HepG2 (cell line): ENCODE measurements around the gene MLXIPL. TPM values are rescaled to one million over a fixed set of nuclear protein-coding genes. Genes with fewer than 3 reads are reported as not detected.

Source experiments
- ATAC-seq: fragments of 200-7000 bp; cut with Tn5 transposase; 3 replicates; pipeline ENCODE4 v1.9.1; 2020; ENCODE audit warnings: mild to moderate bottlenecking, moderate library complexity
- BruUV-seq: library from RNA; stranded (reverse); fragments of 400-500 nt; replicated peaks from 2 replicates; lab custom pipeline; 2021; lab: Mats Ljungman, UMichigan
- CTCF ChIA-PET: fragments of 300-600 bp; formaldehyde crosslinking; extraction: SDS; loops from one replicate; lab custom pipeline; 2021; ENCODE audit warnings: low total read pairs, inconsistent platforms, low intra/inter-chr PET ratio; lab: Yijun Ruan, JAX
- POLR2A ChIA-PET: fragments of 350-600 bp; sonication (Branson Sonifier 250); formaldehyde crosslinking; loops from one replicate; lab custom pipeline; 2020; ENCODE audit warnings: antibody characterized with exemption, inconsistent platforms; lab: Yijun Ruan, JAX
- DNase-seq: peaks from one replicate; pipeline ENCODE4 v3.0.0-alpha.2; 2015; ENCODE audit warnings: low spot score
- FAIRE-seq: peaks from 3 replicates; lab custom pipeline; 2011; peaks lifted over from hg19 to GRCh38; lab: Jason Lieb, UNC
- H2AFZ ChIP-seq: one replicate; pipeline ENCODE4 v1.6.1; 2011; ENCODE audit warnings: low read length, inconsistent platforms
- H3K27ac ChIP-seq: fragments of 300-600 bp; 3 replicates; pipeline ENCODE4 v1.8.0; 2011; ENCODE audit warnings: mixed run types, mild to moderate bottlenecking, mixed read lengths, low read length, inconsistent platforms; ENCODE audit not compliant: insufficient read depth; ENCODE audit errors: extremely low read length
- H3K27me3 ChIP-seq, 2 experiments: fragments of 200-600 bp in 1 of 2; 2 replicates in 1 of 2; 3 replicates in 1 of 2; pipeline versions ENCODE4 v1.6.0 to v1.8.0; 2011; ENCODE audit warnings: low read length in 2 of 2, mild to moderate bottlenecking in 2 of 2, moderate library complexity in 2 of 2, inconsistent platforms in 1 of 2; ENCODE audit not compliant: insufficient read depth in 2 of 2, control insufficient read depth in 1 of 2
- H3K36me3 ChIP-seq, 2 experiments: fragments of 200-600 bp in 1 of 2; replicated peaks in 1 of 2; 2 replicates in 1 of 2; 3 replicates in 1 of 2; pipeline versions ENCODE4 v1.5.1 to v1.8.0; 2011; ENCODE audit warnings: low read length in 2 of 2, inconsistent platforms in 1 of 2; ENCODE audit not compliant: insufficient read depth in 2 of 2, control insufficient read depth in 1 of 2
- H3K4me1 ChIP-seq: 2 replicates; pipeline ENCODE4 v1.5.1; 2012; ENCODE audit warnings: low read length, inconsistent platforms; ENCODE audit not compliant: insufficient read depth
- H3K4me2 ChIP-seq: 2 replicates; pipeline ENCODE4 v1.6.0; 2011; ENCODE audit warnings: low read depth, low read length, inconsistent platforms
- H3K4me3 ChIP-seq, 3 experiments: fragments of 200-600 bp in 1 of 3; sonication (generic), shearing (Covaris generic) in 1 of 3; replicated peaks in 1 of 3; 2 replicates each; pipeline ENCODE4 v1.5.1; 2011 to 2016; ENCODE audit warnings: low read length in 3 of 3, inconsistent platforms in 2 of 3, low read depth in 2 of 3, mild to moderate bottlenecking in 2 of 3, control low read depth in 1 of 3, mixed read lengths in 1 of 3; ENCODE audit not compliant: insufficient read depth in 1 of 3
- H3K79me2 ChIP-seq: one replicate; pipeline ENCODE4 v1.6.1; 2011; ENCODE audit warnings: low read length, inconsistent platforms; ENCODE audit not compliant: insufficient read depth
- H3K9ac ChIP-seq: 2 replicates; pipeline ENCODE4 v1.6.0; 2011; ENCODE audit warnings: mild to moderate bottlenecking, low read depth, low read length, inconsistent platforms; ENCODE audit not compliant: insufficient read depth
- H3K9me3 ChIP-seq: 2 replicates; pipeline ENCODE4 v1.5.1; 2012; ENCODE audit warnings: mild to moderate bottlenecking, low read length
- H4K20me1 ChIP-seq: 2 replicates; pipeline ENCODE4 v1.6.0; 2011; ENCODE audit warnings: inconsistent platforms, mild to moderate bottlenecking, low read length, moderate library complexity; ENCODE audit not compliant: insufficient read depth
- AGO2 ChIP-seq: fragments of 200-400 bp; formaldehyde crosslinking; optimal IDR thresholded peaks from 2 replicates; pipeline ENCODE3; 2017; ENCODE audit warnings: mild to moderate bottlenecking, low read depth, low read length, moderate library complexity
- ISL2 ChIP-seq: sonication (generic); formaldehyde crosslinking; IDR thresholded peaks from 2 replicates; pipeline ENCODE4 v1.5.0; 2020; ENCODE audit warnings: missing genetic modification reagents
- MTF1 ChIP-seq: sonication (generic); formaldehyde crosslinking; IDR thresholded peaks from 2 replicates; pipeline ENCODE4 v1.5.0; 2020; ENCODE audit warnings: missing genetic modification reagents
- PAF1 ChIP-seq: IDR thresholded peaks from 2 replicates; pipeline ENCODE4 v1.6.1; 2016; ENCODE audit warnings: missing genetic modification reagents, missing compliant biosample characterization
- PITX1 ChIP-seq: sonication (generic); formaldehyde crosslinking; IDR thresholded peaks from 2 replicates; pipeline ENCODE4 v1.5.1; 2020; ENCODE audit warnings: mild to moderate bottlenecking, missing genetic modification reagents
- POLR2AphosphoS5 ChIP-seq: IDR thresholded peaks from 2 replicates; pipeline ENCODE4 v1.6.1; 2012; ENCODE audit warnings: low read depth, low read length
- RARG ChIP-seq: sonication (generic); formaldehyde crosslinking; IDR thresholded peaks from 2 replicates; pipeline ENCODE4 v1.4.0; 2020; ENCODE audit warnings: low read depth, mild to moderate bottlenecking, missing genetic modification reagents
- RBFOX2 ChIP-seq: fragments of 200-400 bp; formaldehyde crosslinking; IDR thresholded peaks from 2 replicates; pipeline ENCODE4 v1.6.1; 2017; ENCODE audit warnings: low read depth, mild to moderate bottlenecking, low read length
- SALL2 ChIP-seq: sonication (generic); formaldehyde crosslinking; IDR thresholded peaks from 2 replicates; pipeline ENCODE4 v1.8.1; 2023; ENCODE audit warnings: mild to moderate bottlenecking, missing genetic modification reagents, inconsistent platforms
- SRY ChIP-seq: sonication (generic); formaldehyde crosslinking; IDR thresholded peaks from 2 replicates; pipeline ENCODE4 v1.8.0; 2022; ENCODE audit warnings: mild to moderate bottlenecking, missing genetic modification reagents
- ZFP36 ChIP-seq: fragments of 150-350 bp; IDR thresholded peaks from 2 replicates; pipeline ENCODE4 v1.6.1; 2018; ENCODE audit warnings: borderline replicate concordance, low read length, low read depth; ENCODE audit not compliant: partially characterized antibody
- ZGPAT ChIP-seq: IDR thresholded peaks from 2 replicates; pipeline ENCODE4 v1.6.1; 2016; ENCODE audit warnings: mild to moderate bottlenecking
- ZNF619 ChIP-seq: sonication (generic); formaldehyde crosslinking; IDR thresholded peaks from 2 replicates; pipeline ENCODE4 v1.4.0; 2020; ENCODE audit warnings: mild to moderate bottlenecking, missing genetic modification reagents
- WGBS: methylation state at CpG from one replicate; pipeline ENCODE4 v1.1.6; 2017; ENCODE audit warnings: low lambda C conversion rate; 5-methylcytosine and 5-hydroxymethylcytosine counted together
- in situ Hi-C: cut with HindIII; loops from 2 replicates; pipeline ENCODE4 v1.10.0; 2017; ENCODE audit warnings: low pct_unique_long_range_greater_than_20kb; ENCODE audit not compliant: extremely low pct_ligation_motif_present
- intact Hi-C: fragments of 100-400 bp; cut with micrococcal nuclease; formaldehyde crosslinking; loops from one replicate; pipeline ENCODE4 v1.10.0; 2022; ENCODE audit not compliant: unreplicated experiment
- polyA plus RNA-seq, 8 experiments: library from polyadenylated mRNA; depleted of rRNA in 3 of 8; stranded (reverse) in 7 of 8; unstranded in 1 of 8; fragments of >200 nt; fragmentation: Illumina TruSeq in 4 of 8; extraction: Trizol in 4 of 8; gene quantifications; 2 replicates each; pipeline versions ENCODE4 v1.2.1 to v1.2.3, GENCODE V29; 2011 to 2016; ENCODE audit warnings: low read depth in 4 of 8, missing spikeins in 1 of 8, mixed read lengths in 1 of 8; ENCODE audit not compliant: insufficient read depth in 1 of 8
- total RNA-seq, 5 experiments: library from RNA; depleted of rRNA; stranded (reverse); fragments of >200 nt; fragmentation: Illumina TruSeq; extraction: Trizol; gene quantifications; 2 replicates each; pipeline ENCODE4 v1.2.3, GENCODE V29; 2016; ENCODE audit warnings: low read depth in 1 of 5
- TF ChIP-seq, protein P1 (sequence below), 2 experiments: sonication (generic) in 1 of 2; formaldehyde crosslinking in 1 of 2; IDR thresholded peaks; 2 replicates each; pipeline versions ENCODE4 v1.4.0 to v1.6.1; 2016 to 2020; ENCODE audit warnings: borderline replicate concordance in 1 of 2, low read depth in 1 of 2, mild to moderate bottlenecking in 1 of 2, missing genetic modification reagents in 1 of 2
- TF ChIP-seq, protein P2 (sequence below): sonication (generic); formaldehyde crosslinking; IDR thresholded peaks from 2 replicates; pipeline ENCODE4 v1.9.0; 2022; ENCODE audit warnings: missing genetic modification reagents, mild to moderate bottlenecking, borderline replicate concordance

The MLXIPL gene
- total and polyA plus RNA-seq, 2 of the 13 experiments (the other 11 are each of a cell fraction or from before 2014, with no cell fraction given): 51.6 to 60.1 TPM

GRCh38 chr7:73596191-73597065 is 27.9 kb downstream of the MLXIPL start (continued):
- TF ChIP-seq ZGPAT: no peak
- peak; percentile 42; the same call in 1 of the 2 replicates for TF ChIP-seq PAF1 (CRISPR knock-in tag)
- no peak for TF ChIP-seq PITX1
- no peak for TF ChIP-seq ZFP36
- peak; percentile 47; the same call in 1 of the 2 replicates for TF ChIP-seq POLR2AphosphoS5
- no peak for TF ChIP-seq ISL2
- TF ChIP-seq RBFOX2: peak; percentile 42
- TF ChIP-seq SRY (CRISPR knock-in tag): no peak
- no peak for TF ChIP-seq SALL2 (CRISPR knock-in tag)

DNA sequence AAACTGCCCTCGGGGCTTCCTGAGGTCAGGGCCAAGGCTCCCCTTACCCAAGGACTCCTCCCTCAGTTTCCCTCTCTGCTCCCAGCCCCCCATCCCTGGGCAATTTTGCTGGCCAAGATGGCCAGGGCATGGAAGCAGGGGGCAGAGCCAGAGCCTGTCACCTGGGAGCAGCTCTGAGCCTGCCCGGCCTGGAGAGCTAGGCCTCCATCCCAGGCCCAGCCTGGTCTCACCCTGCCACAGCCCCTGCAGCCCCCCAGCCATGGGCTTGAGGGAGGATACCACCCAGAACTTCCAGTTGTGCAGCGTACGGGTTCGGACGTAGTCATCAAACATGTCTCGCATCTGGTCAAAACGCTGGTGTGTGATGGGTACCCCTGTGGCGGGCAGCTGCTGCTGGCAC is 29.0 kb downstream of the MLXIPL start:
- ChIA-PET POLR2A (interaction anchor here (1.3 to 1.6 kb wide), 3 partner anchors 8 to 17 kb away, joined by 3 to 8 read pairs (median 4); no protein-coding TSS in a partner anchor), CTCF (no interaction called here)
- DNase-seq (no peak), FAIRE-seq (no peak), ATAC-seq (no peak)
- in situ Hi-C loops (no loop called here), intact Hi-C loops (no loop called here)
- BruUV-seq: no TSS peak
- no peak overlapping the region for H3K4me3 ChIP-seq
- H2AFZ ChIP-seq: no peak overlapping the region
- H3K79me2 ChIP-seq: no peaks in the 10 kb centered on the region
- no peak overlapping the region for H3K9ac ChIP-seq
- H3K4me1 ChIP-seq: no peaks in the 10 kb centered on the region
- H3K27me3 ChIP-seq: no peaks in the 10 kb centered on the region
- WGBS: 100% methylated on average over 1 of the region's 9 CpGs
- peaks cover 11 to 31% of the 10 kb centered on the region in 2 experiments for H3K36me3 ChIP-seq
- no peak overlapping the region for H3K4me2 ChIP-seq
- H3K27ac ChIP-seq: no peak overlapping the region
- H3K9me3 ChIP-seq: no peaks in the 10 kb centered on the region
- H4K20me1 ChIP-seq: peaks cover 29% of the 10 kb centered on the region
- TF ChIP-seq, protein P1, sequence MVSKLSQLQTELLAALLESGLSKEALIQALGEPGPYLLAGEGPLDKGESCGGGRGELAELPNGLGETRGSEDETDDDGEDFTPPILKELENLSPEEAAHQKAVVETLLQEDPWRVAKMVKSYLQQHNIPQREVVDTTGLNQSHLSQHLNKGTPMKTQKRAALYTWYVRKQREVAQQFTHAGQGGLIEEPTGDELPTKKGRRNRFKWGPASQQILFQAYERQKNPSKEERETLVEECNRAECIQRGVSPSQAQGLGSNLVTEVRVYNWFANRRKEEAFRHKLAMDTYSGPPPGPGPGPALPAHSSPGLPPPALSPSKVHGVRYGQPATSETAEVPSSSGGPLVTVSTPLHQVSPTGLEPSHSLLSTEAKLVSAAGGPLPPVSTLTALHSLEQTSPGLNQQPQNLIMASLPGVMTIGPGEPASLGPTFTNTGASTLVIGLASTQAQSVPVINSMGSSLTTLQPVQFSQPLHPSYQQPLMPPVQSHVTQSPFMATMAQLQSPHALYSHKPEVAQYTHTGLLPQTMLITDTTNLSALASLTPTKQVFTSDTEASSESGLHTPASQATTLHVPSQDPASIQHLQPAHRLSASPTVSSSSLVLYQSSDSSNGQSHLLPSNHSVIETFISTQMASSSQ (IDR thresholded peaks at IDR 0.05; ENCODE audit: low read depth): no peak
- TF ChIP-seq, protein P1 (CRISPR knock-in tag; IDR thresholded peaks at IDR 0.05; ENCODE audit: borderline replicate concordance): no peak
- TF ChIP-seq, protein P2, sequence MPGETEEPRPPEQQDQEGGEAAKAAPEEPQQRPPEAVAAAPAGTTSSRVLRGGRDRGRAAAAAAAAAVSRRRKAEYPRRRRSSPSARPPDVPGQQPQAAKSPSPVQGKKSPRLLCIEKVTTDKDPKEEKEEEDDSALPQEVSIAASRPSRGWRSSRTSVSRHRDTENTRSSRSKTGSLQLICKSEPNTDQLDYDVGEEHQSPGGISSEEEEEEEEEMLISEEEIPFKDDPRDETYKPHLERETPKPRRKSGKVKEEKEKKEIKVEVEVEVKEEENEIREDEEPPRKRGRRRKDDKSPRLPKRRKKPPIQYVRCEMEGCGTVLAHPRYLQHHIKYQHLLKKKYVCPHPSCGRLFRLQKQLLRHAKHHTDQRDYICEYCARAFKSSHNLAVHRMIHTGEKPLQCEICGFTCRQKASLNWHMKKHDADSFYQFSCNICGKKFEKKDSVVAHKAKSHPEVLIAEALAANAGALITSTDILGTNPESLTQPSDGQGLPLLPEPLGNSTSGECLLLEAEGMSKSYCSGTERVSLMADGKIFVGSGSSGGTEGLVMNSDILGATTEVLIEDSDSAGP (CRISPR knock-in tag): 0 out of 2 replicates have a peak, but pooled peaks have one; percentile 12
- peak; percentile 31 for TF ChIP-seq AGO2
- no peak for TF ChIP-seq MTF1 (CRISPR knock-in tag)
- TF ChIP-seq ZNF619: no peak
- TF ChIP-seq RBFOX2: 0 out of 2 replicates have a peak, but pooled peaks have one; percentile 4
- TF ChIP-seq RARG: no peak
